ENCODE results near the gene CADM1.

The CADM1 gene

GRCh38 chr11:115348416-115348815 lies 155.8 kb downstream of the CADM1 start:
- no peak for DNase-seq

- DNase-seq, result no peak
These were observed 157.1 kb downstream of the CADM1 start for GRCh38 chr11:115347106-115347505.

- no peak for DNase-seq
These were observed 158.4 kb downstream of the CADM1 start for GRCh38 chr11:115345840-115346239.

- no peak for DNase-seq
These were observed 158.9 kb downstream of the CADM1 start for GRCh38 chr11:115345361-115345760.

- no peak for DNase-seq
These were observed 159.4 kb downstream of the CADM1 start for GRCh38 chr11:115344846-115345245.

GRCh38 chr11:115342142-115342541 lies 162.1 kb downstream of the CADM1 start:
- DNase-seq, result no peak

GRCh38 chr11:115340874-115341273 lies 163.3 kb downstream of the CADM1 start:
- no peak for DNase-seq

- DNase-seq, result no peak
These were observed 165.7 kb downstream of the CADM1 start for GRCh38 chr11:115338476-115338875.

- DNase-seq, result no peak
These were observed 169.1 kb downstream of the CADM1 start for GRCh38 chr11:115334932-115335788.

- DNase-seq, result no peak
These were observed 170.3 kb downstream of the CADM1 start for GRCh38 chr11:115333949-115334348.

GRCh38 chr11:115333121-115333520 lies 171.1 kb downstream of the CADM1 start:
- DNase-seq, result no peak

GRCh38 chr11:115330684-115331482 lies 173.3 kb downstream of the CADM1 start:
- no peak for DNase-seq

GRCh38 chr11:115326526-115326925 lies 177.7 kb downstream of the CADM1 start:
- no peak for DNase-seq

- no peak for DNase-seq
These were observed 178.7 kb downstream of the CADM1 start for GRCh38 chr11:115325523-115325922.

GRCh38 chr11:115324581-115325432 lies 179.4 kb downstream of the CADM1 start:
- no peak for DNase-seq

GRCh38 chr11:115322553-115323203 lies 181.5 kb downstream of the CADM1 start:
- DNase-seq, result no peak

GRCh38 chr11:115321605-115322289 lies 182.5 kb downstream of the CADM1 start:
- DNase-seq, result no peak

GRCh38 chr11:115317277-115318185 lies 186.7 kb downstream of the CADM1 start:
- DNase-seq, result no peak

- no peak for DNase-seq
These were observed 187.5 kb downstream of the CADM1 start for GRCh38 chr11:115316696-115317095.

GRCh38 chr11:115314330-115314920 lies 189.8 kb downstream of the CADM1 start:
- DNase-seq, result no peak

Measured in stimulated activated CD4-positive, alpha-beta T cell treated with anti-CD3 and anti-CD28 coated beads, Interleukin-1b, Interleukin-23, amount 100 ng/mL, for 48 hours (primary cell).